Superior temporal gyrus (tissue), 1 donor: ENCODE measurements around the gene FOXO6.
"Not testable (repeated sequence)": the region's sequence is repeated elsewhere in the genome, so short reads cannot be mapped to it uniquely, and the experiment has no call there.

Source experiments
- DNase-seq: peaks from one replicate; pipeline ENCODE4 v3.0.0-alpha.2; 2016; ENCODE audit errors: extremely low spot score

The FOXO6 gene

GRCh38 chr1:41329662-41330587, 31.3 kb upstream of the FOXO6 start:
- no peak for DNase-seq

- DNase-seq, result no peak
Measured at GRCh38 chr1:41330588-41331545, 30.4 kb upstream of the FOXO6 start.

DNA sequence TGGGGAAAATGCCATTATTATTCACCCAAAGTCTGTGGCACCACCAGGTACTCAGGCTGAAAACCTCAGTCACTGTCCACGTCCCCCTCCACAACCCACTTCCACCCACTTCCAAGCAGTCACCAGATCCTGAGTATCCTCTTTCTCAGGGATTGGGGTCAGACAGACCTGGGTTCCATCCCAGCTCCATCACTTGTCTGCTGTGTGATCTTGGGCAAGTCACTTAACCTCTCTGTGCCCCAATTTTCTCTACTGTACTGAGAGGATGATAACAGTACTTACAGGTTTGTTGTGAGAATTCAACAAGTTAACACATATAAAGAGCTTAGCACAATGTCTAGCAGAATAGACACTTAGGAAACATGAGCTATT, 29.7 kb upstream of the FOXO6 start:
- DNase-seq, result no peak

DNA sequence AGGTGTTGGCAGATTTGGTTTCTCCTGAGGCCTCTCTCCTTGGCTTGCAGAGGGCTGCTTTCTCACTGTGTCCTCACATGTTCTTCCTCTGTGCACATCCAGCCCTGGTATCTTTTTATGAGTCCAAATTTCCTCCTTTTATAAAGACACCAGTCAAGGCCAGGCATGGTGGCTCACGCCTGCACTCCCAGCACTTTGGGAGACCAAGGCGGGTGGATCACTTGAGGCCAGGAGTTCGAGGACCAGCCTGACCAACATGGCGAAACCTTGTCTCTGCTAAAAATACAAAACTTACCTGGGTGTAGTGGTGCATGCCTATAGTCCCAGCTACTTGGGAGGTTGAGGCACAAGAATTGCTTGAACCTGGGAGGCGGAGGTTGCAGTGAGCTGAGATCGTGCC, 29.1 kb upstream of the FOXO6 start:
- DNase-seq, result not testable (repeated sequence)

DNA sequence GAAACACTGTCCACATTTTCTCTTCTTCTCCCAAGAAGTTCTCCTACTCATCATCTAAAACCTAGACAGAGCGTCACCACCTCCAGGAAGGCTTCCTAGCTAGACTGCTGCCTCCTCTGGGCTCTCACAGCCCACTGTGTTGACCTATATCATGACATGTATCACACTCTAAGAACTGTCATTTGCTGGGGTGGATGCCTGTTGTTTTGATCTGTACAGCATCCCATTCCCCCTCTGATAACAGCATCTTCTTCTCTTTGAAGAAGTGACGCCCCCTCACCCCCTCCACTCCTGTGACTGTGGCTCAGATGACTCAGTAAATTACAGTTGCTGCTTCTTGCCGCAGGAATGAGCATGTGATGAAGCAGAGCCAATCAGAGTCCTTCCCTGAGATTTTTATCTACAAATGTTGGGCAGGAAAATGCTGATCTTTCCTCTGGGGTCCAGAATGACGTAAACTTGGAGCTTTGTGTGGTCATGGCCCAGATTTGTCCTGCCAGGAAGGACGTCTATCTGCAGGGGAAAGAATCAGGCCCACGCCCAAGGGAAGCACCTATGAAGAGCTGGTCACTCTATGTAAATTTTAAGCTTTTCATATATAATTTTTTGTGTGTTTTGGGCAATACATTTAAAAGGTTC, 28.0 kb upstream of the FOXO6 start:
- no peak for DNase-seq

GRCh38 chr1:41338820-41339219, 22.4 kb upstream of the FOXO6 start:
- DNase-seq, result no peak

DNA sequence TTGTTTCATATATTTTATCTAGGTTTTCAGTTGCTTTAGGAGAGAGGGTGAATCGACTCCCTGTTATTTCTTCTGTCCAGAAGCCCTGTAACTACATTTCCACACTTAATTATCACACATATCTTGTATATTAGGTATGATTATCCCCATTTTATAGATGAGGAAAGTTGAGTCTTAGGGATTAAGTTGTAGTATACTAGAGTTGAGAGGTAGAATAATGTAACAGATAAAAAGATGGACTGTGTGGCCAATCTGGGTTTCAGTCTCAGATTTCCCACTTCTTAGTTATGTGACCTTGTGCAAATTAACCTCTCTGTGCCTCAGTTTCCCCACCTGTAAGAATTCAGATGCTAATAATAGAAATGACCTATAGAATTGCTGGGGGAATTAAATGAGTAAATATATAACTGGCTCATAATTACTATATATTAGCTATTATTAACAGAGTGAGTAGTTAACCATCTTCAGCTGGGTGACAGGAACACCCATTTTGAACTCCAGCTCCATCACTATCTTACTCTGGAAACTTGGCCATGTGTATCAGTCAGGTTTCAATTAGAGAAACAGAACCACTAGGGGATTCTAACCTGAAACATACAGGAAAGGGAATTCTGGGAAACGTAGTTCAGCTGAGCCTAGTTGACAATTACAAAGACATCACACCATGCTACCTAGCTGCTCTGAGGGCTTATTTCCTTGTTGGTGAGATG, 20.4 kb upstream of the FOXO6 start:
- DNase-seq, result no peak

DNA sequence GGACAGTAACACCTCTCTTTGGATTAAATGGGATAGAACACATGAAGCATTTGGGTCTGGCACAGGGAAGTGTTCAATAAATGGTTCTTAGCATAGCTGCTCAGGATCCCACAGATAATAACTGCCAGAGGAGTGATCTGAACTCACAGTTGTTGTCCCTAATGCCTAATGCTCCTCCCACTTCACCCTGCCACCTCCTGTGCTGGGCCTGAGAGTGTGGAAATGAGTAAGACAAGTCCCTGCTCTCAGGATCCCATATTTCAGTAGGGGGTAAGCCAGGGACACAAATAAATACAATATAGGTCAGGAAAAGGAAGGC, 19.9 kb upstream of the FOXO6 start:
- no peak for DNase-seq

- DNase-seq, result no peak
Measured at GRCh38 chr1:41341772-41342562, 19.3 kb upstream of the FOXO6 start.

DNA sequence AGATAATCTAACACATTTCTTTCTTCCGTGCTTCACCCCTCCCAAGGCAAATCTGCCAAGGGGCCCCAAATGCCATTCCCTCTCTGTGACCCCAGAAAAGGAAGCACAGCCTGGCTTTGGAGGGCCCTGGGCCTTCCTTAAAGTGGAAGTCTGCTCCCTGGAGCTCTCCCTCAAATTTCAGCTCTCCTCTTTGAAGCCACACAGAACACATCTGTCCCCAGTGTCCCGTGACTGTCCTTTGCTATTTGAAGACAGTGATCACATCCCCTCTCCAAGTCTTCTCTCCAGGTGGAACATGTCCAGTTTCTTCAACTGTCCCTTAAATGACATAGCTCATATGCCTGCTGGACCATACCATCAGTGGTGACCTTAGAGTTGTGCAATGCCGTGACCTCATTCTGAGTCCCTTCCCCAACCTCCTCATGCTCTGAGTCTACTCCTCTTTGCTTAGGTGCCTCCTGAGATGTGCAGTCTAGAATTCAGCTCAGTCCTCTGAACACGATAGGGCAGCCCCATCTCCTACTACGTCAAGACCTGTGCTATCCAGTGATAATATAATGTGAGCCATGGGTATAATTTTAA, 18.4 kb upstream of the FOXO6 start:
- no peak for DNase-seq

DNA sequence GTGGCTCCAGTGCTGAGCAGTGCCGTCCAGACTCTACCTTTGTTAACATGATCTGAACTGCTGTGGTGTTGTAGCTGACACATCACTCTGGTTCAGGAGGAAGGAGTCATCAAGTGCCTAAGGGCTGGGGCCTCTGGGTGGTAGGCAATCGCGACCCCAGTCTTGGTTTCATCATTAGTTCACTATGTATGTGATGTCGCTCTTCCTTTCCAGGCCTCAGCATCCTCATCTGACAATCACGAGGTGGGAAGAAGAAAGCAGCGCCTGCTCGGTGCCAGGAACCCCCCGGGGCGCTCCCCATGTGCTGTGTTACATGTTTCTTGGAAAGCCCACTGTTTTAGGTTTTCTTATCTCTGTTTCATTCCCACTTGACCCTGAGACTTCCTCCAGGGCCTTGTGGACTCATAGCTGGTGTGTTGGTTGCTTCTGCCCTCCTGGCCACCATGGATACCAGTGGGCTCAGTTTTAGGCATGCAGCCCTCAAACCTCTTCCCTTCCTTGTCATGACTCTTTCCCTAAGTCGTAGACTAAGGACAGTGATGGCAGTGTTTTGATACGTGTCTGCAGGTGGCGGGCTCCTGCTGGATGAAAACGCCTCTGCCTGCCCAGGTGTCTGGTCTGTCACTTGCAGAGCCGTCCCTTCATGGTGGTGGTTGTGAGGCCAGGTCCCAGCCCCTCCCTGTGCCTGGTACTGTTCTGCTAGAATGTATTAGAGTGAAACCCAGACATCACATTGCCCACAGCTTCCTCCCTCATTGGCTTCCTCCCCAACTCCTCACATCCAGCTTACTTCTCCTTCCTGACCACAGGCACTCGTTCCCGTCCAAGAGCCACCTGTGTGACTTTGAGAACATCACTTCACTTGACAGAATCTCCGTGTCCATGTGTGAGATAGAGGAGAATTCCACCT, 17.2 kb upstream of the FOXO6 start:
- DNase-seq, result no peak

GRCh38 chr1:41344708-41345159, 16.5 kb upstream of the FOXO6 start:
- DNase-seq, result no peak

GRCh38 chr1:41345434-41346075, 15.7 kb upstream of the FOXO6 start:
- no peak for DNase-seq

DNA sequence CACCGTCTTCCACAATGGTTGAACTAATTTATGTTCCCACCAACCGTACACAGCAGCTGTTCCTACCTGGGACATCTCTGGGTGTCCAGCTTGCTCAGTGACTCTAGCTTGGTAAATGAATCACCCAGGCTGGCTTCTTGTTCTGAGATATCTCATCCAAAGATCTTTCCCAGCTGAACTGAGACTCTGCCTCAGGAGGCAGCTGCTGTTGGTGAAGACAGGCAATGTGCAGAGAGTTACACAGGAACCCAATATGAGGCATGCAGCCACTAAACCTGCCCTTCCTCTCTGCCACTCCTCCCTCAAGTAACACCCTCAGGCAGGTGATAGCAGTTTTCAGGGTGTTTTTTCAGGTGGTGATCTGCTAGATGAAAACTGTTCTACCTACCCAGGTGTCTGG, 14.0 kb upstream of the FOXO6 start:
- no peak for DNase-seq

DNA sequence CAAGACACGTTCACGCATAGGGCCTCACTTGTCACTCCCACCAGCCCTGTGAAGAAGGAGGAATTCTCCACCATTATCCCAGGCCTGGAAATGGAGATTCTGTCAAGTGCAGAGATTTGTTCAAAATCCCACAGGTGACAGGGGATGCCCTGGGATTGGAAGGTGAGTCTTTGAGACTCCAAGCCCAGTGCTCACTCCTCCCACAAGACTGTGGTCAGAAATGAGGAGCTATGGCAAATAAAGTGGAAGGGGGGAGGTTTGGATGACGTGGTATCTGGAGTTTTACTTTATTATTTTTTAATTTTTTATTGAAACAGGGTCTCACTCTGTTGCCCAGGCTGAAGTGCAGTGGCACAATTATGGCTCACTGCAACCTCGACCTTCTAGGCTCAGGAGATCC, 12.8 kb upstream of the FOXO6 start:
- no peak for DNase-seq

- DNase-seq, result no peak
Measured at GRCh38 chr1:41349361-41350054, 11.7 kb upstream of the FOXO6 start.

GRCh38 chr1:41350055-41350378, 11.2 kb upstream of the FOXO6 start:
- no peak for DNase-seq
